Raji (cell line): ENCODE data around the gene PLSCR1.

Experiments
- POLR2A ChIP-seq: IDR thresholded peaks from 2 replicates; pipeline ENCODE4 v1.6.1; 2011; ENCODE audit warnings: low read depth, low read length, control low read depth; ENCODE audit not compliant: insufficient read depth

PLSCR1 gene, protein sequence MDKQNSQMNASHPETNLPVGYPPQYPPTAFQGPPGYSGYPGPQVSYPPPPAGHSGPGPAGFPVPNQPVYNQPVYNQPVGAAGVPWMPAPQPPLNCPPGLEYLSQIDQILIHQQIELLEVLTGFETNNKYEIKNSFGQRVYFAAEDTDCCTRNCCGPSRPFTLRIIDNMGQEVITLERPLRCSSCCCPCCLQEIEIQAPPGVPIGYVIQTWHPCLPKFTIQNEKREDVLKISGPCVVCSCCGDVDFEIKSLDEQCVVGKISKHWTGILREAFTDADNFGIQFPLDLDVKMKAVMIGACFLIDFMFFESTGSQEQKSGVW

GRCh38 chr3:146544002-146544928 is at the start of gene PLSCR1:
TSS of gene PLSCR1 (minus strand) at chr3:146544607. CDS start at chr3:146536552, 8,055 bp downstream.
- peak; percentile 31; the same call in 1 of the 2 replicates for TF ChIP-seq POLR2A

DNA sequence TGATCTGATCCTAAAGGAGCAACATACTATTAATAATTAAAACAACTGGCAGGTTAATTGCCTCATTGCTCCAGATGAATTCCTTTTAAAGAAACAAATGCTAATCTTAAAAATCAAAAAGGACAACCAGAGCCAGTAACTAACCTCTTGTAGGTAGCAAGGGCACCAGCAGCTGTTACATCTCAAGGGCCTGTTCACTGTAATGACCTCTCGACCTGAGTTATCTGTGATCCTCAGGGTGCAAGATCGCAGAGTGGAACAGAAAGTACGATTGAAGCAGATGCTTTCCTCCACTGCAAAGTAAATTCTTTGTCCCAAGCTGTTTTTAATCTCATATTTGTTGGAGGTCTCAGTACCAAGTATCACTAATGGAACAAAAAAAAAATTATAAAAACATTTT is 49.4 kb upstream of the PLSCR1 start:
- no peak for TF ChIP-seq POLR2A

- no peak for TF ChIP-seq POLR2A
Measured at GRCh38 chr3:146590521-146590920, 46.1 kb upstream of the PLSCR1 start.

GRCh38 chr3:146589899-146590508 is 45.6 kb upstream of the PLSCR1 start:
- no peak for TF ChIP-seq POLR2A

DNA sequence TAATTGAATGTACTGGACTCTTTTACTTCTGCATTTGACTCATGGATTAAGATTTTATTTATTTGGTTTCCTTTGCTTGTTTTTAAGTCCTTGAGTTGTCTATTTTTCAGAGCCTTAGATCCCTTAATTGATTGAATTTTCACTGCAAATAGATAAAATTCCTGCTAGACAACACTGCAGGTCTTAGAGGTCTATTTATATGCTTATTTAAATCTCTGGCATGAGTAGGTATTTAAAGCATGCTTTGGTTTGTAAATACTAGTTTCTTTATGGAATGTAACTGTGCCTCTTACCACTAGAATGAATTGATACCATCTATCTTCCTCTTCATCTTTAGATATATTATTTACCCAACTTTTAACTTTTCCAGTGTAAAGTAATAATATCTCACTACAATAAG is 40.7 kb upstream of the PLSCR1 start:
- TF ChIP-seq POLR2A = no peak

GRCh38 chr3:146581951-146582467 is 37.6 kb upstream of the PLSCR1 start:
- no peak for TF ChIP-seq POLR2A

DNA sequence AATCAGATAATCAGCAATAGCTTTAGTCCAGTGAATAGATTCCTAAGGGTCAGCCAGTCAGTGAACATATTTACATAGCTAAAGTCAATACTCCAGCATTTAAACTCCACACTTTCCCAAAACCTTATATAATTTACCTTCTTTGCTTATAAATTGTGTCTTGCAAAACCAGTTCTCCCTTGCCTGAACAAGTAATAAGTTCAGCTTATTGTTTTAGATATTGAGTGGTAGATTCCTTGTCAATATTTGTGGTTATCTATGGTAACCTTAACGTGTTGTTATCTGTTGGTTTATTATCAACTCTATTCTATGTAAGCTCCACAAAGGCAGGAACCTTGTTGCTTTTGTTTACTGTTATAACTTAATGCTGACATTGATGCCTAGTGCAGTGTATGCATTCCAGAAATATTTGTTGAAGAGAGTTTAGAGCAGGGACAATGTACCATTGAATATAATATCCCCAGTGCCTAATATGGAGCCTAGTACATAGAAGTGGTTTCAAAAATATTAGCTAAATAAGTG is 36.7 kb upstream of the PLSCR1 start:
- TF ChIP-seq POLR2A = no peak

DNA sequence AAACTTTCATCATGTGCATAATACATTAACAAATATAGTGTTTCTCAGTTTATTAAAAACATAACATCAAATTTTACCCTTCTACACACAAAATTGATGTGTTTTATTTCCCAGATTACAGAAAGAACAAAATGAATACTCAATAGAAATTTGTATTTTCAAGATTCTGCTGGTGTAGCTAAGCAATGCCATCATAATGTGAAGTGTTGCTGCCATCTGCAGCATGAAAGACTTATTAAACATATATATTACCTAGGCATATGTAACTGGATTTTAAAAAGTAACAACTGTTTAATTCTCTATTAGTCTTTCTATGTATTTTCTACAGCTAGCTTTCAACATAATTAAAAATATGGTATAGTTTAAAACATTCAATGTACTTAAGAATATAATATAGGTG is 33.3 kb upstream of the PLSCR1 start:
- TF ChIP-seq POLR2A = no peak

- TF ChIP-seq POLR2A = no peak
Measured at GRCh38 chr3:146575636-146576035, 31.2 kb upstream of the PLSCR1 start.

- no peak for TF ChIP-seq POLR2A
Measured at GRCh38 chr3:146574173-146574572, 29.8 kb upstream of the PLSCR1 start.

DNA sequence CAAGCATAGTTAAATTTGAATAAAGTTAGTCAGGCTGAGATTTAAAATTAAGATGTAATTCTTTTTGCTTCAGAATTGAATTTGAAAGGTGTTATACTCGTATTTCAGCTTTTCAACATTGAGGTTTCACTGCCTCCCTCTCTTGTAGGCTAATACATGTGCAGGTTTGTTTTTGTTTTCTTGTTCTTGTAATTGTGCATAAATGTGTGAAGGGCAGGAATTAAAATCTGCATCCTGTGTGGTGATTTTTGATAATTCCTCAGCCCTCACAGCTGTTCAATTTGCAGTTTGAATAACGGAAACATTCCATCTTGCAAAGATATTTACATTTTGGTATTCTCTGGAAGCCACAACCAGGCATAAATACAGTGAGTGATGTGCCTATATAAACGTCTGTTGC is 24.9 kb upstream of the PLSCR1 start:
- no peak for TF ChIP-seq POLR2A

DNA sequence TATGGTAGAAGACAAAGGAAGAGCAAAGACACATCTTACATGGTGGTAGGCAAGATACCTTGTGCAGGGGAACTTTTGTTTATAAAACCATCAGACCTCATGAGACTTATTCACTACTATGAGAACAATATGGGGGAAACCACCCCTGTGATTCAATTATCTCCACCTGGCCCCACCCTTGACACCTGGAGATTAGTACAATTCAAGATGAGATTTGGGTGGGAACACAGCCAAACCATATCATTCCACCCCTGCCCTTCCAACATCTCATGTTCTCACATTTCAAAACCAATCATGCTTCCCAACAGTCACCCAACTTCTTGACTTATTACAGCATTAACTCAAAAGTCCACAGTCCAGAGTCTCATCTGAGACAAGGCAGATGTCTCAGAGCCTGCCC is 21.7 kb upstream of the PLSCR1 start:
- TF ChIP-seq POLR2A = no peak

DNA sequence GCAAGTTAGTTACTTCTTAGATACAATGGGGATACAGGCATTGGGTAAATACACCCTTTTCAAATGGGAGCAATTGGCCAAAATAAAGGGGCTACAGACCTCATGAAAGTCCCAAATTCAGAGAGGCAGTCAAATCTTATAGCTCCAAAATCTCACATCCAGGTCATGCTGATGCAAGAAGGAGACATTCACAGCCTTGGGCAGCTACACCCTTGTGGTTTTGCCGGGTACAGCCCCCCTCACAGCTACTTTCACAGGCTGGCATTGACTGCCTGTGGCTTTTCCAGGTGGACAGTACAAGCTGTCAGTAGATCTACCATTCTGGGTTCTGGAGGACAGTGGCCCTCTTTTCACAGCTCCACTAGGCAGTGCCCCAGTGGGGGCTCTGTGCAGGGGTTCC is 17.5 kb upstream of the PLSCR1 start:
- no peak for TF ChIP-seq POLR2A

GRCh38 chr3:146561463-146561862 is 17.1 kb upstream of the PLSCR1 start:
- TF ChIP-seq POLR2A = no peak

DNA sequence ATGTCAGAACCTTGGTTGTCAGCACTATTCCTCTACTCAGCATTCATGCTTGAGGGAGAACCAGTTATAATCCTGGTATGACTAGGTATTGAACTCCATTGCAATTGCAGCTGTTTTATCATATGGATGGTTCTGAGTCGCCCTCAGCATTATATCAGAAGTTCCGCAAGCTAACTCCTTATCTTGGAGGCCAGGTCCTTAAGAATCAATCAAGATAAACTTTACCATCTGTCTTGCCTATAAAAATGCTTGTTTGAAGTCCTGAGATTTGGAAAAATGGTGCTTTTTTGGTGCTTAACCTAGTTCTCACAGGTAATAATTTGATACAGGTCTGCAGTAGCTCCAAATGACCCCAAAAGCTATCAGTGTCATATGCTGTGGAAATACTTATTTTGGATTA is 16.3 kb upstream of the PLSCR1 start:
- no peak for TF ChIP-seq POLR2A

DNA sequence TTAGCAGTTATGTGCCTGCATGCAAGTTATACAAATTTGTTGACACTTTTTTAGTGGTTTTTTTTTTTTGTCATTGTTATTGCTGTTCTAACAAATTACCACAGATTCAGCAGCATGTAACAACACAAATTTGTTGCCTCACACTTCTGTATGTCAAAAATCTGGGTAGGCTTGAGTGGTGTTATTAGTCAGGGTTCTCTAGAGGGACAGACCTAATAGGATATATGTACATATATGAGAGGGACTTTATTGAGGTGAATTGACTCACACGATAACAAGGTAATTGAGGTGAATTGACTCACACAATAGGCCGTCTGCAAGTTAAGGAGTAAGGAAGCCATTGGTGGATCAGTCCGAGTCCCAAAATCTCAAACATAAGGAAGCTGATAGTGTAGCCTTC is 15.0 kb upstream of the PLSCR1 start:
- no peak for TF ChIP-seq POLR2A

DNA sequence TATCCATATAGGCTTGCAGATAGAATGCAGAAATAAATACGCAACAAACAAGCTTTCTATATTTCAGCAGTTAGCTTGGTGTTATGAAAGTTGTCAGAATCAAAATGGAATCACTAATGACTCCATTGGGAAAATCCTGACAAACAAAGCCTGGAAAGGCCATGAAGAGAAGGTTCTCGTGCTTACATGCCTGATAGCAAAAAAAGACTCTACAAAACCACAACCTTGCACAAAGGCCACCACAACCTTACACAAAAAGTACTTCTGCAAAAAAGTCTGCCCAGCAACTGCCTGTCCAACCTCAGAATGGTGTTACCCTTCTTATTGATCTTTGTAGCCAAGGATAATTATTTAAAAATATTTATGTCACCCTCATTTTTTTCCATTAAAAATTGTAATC is 14.4 kb upstream of the PLSCR1 start:
- TF ChIP-seq POLR2A = no peak
